ENCODE results near the gene TGFBR2.

Gene TGFBR2

GRCh38 chr3:30638685-30639412 lies 32.4 kb downstream of the TGFBR2 start:
- no peak for TF ChIP-seq CTCF (IDR thresholded peaks at IDR 0.05; ENCODE audit: borderline replicate concordance, insufficient read depth, low read depth, low read length)
- H3K4me3 ChIP-seq (ENCODE audit: low read depth, low read length) = no peak overlapping the region

GRCh38 chr3:30639937-30640336 lies 33.5 kb downstream of the TGFBR2 start:
- no peak overlapping the region for H3K4me3 ChIP-seq (ENCODE audit: low read depth, low read length)
- TF ChIP-seq CTCF (IDR thresholded peaks at IDR 0.05; ENCODE audit: borderline replicate concordance, insufficient read depth, low read depth, low read length) = no peak

GRCh38 chr3:30640851-30641250 lies 34.5 kb downstream of the TGFBR2 start:
- no peak overlapping the region for H3K4me3 ChIP-seq (ENCODE audit: low read depth, low read length)
- TF ChIP-seq CTCF (IDR thresholded peaks at IDR 0.05; ENCODE audit: borderline replicate concordance, insufficient read depth, low read depth, low read length) = no peak

GRCh38 chr3:30641416-30642251 lies 35.2 kb downstream of the TGFBR2 start:
- no peak for TF ChIP-seq CTCF (IDR thresholded peaks at IDR 0.05; ENCODE audit: borderline replicate concordance, insufficient read depth, low read depth, low read length)
- H3K4me3 ChIP-seq (ENCODE audit: low read depth, low read length) = no peak overlapping the region

GRCh38 chr3:30642849-30643361 lies 36.5 kb downstream of the TGFBR2 start:
- no peak overlapping the region for H3K4me3 ChIP-seq (ENCODE audit: low read depth, low read length)
- no peak for TF ChIP-seq CTCF (IDR thresholded peaks at IDR 0.05; ENCODE audit: borderline replicate concordance, insufficient read depth, low read depth, low read length)

- no peak overlapping the region for H3K4me3 ChIP-seq (ENCODE audit: low read depth, low read length)
- TF ChIP-seq CTCF (IDR thresholded peaks at IDR 0.05; ENCODE audit: borderline replicate concordance, insufficient read depth, low read depth, low read length) = no peak
These were observed 37.5 kb downstream of the TGFBR2 start for GRCh38 chr3:30643763-30644462.
